GM23338 (cell line): Measurements from ENCODE around the gene CABP4. TPM values are rescaled to one million over a fixed set of nuclear protein-coding genes. Genes with fewer than 3 reads are reported as not detected.

Experiments used
- ATAC-seq: fragments of 200-7000 bp; cut with Tn5 transposase; 3 replicates; pipeline ENCODE4 v1.9.1; 2020
- DNase-seq: peaks from one replicate; pipeline ENCODE4 v3.0.0-alpha.2; 2015; ENCODE audit warnings: low spot score
- H2AFZ ChIP-seq: fragments of 200-600 bp; sonication (generic); 2 replicates; pipeline ENCODE4 v1.8.0; 2016; ENCODE audit warnings: antibody characterized with exemption, mild to moderate bottlenecking, moderate library complexity
- H3F3A ChIP-seq: fragments of 200-600 bp; sonication (generic); replicated peaks from 2 replicates; pipeline ENCODE4 v1.8.0; 2017; ENCODE audit warnings: antibody characterized with exemption, mixed run types, low read depth
- H3K27ac ChIP-seq: fragments of 200-600 bp; sonication (generic); 2 replicates; pipeline ENCODE4 v1.6.1; 2016; ENCODE audit warnings: low read depth
- H3K27me3 ChIP-seq: fragments of 200-600 bp; sonication (generic); 2 replicates; pipeline ENCODE4 v1.8.0; 2016; ENCODE audit warnings: mild to moderate bottlenecking, mixed run types, moderate library complexity; ENCODE audit not compliant: insufficient read depth
- H3K36me3 ChIP-seq: fragments of 200-600 bp; sonication (generic); 2 replicates; pipeline ENCODE4 v1.8.0; 2016; ENCODE audit warnings: mild to moderate bottlenecking; ENCODE audit not compliant: insufficient read depth
- H3K4me1 ChIP-seq: fragments of 200-600 bp; sonication (generic); 2 replicates; pipeline ENCODE4 v1.8.0; 2016; ENCODE audit warnings: mild to moderate bottlenecking, moderate library complexity; ENCODE audit not compliant: insufficient read depth
- H3K4me2 ChIP-seq: fragments of 200-600 bp; sonication (generic); 2 replicates; pipeline ENCODE4 v1.7.1; 2017; ENCODE audit warnings: mixed run types
- H3K4me3 ChIP-seq: fragments of 200-600 bp; sonication (generic); 2 replicates; pipeline ENCODE4 v1.6.1; 2016; ENCODE audit warnings: mixed run types
- H3K79me2 ChIP-seq: fragments of 200-600 bp; sonication (generic); replicated peaks from 2 replicates; pipeline ENCODE4 v1.8.0; 2017; ENCODE audit warnings: mild to moderate bottlenecking; ENCODE audit not compliant: insufficient read depth
- H3K9me2 ChIP-seq: fragments of 200-600 bp; sonication (generic); 2 replicates; pipeline ENCODE4 v1.8.0; 2017; ENCODE audit not compliant: insufficient read depth
- H4K20me1 ChIP-seq: fragments of 200-600 bp; sonication (generic); replicated peaks from 2 replicates; pipeline ENCODE4 v1.8.0; 2017; ENCODE audit warnings: mild to moderate bottlenecking; ENCODE audit not compliant: insufficient read depth
- H3K27ac Mint-ChIP-seq: 2 replicates; pipeline ENCODE4 v1.8.0; 2020; ENCODE audit warnings: inconsistent platforms, mild to moderate bottlenecking, moderate library complexity, mixed read lengths
- H3K27me3 Mint-ChIP-seq: 3 replicates; pipeline ENCODE4 v1.8.0; 2022; ENCODE audit warnings: low read depth, mild to moderate bottlenecking, moderate library complexity, mixed read lengths, inconsistent platforms; ENCODE audit not compliant: insufficient read depth, poor library complexity
- H3K36me3 Mint-ChIP-seq: 3 replicates; pipeline ENCODE4 v1.8.0; 2021; ENCODE audit warnings: low read depth, mild to moderate bottlenecking, inconsistent platforms, moderate library complexity, mixed read lengths
- H3K4me1 Mint-ChIP-seq: 3 replicates; pipeline ENCODE4 v1.8.0; 2020; ENCODE audit warnings: mild to moderate bottlenecking, inconsistent platforms, mixed read lengths
- H3K4me3 Mint-ChIP-seq: 3 replicates; pipeline ENCODE4 v1.8.0; 2021; ENCODE audit warnings: moderate library complexity, mild to moderate bottlenecking, inconsistent platforms, mixed read lengths
- H3K9me3 Mint-ChIP-seq: 3 replicates; pipeline ENCODE4 v1.8.0; 2020; ENCODE audit warnings: moderate library complexity, mild to moderate bottlenecking, inconsistent platforms, mixed read lengths
- CREB1 ChIP-seq: fragments of 250-450 bp; sonication (Bioruptor Pico); IDR thresholded peaks from 2 replicates; pipeline ENCODE4 v1.5.0; 2020; ENCODE audit warnings: low read depth, mild to moderate bottlenecking, moderate library complexity
- CTCF ChIP-seq, 2 experiments: fragments of 200-600 bp in 1 of 2; sonication (generic) in 1 of 2; conservative IDR thresholded peaks; 2 replicates each; pipeline versions ENCODE4 v1.5.1 to v1.6.1; 2016 to 2017; ENCODE audit warnings: antibody characterized with exemption in 2 of 2, low read depth in 2 of 2, mild to moderate bottlenecking in 2 of 2, moderate library complexity in 1 of 2
- ETS1 ChIP-seq: IDR thresholded peaks from 2 replicates; pipeline ENCODE4 v1.6.1; 2016; ENCODE audit warnings: antibody characterized with exemption
- EZH2 ChIP-seq: fragments of 200-600 bp; sonication (generic); IDR thresholded peaks from one replicate; pipeline ENCODE4 v1.8.0; 2017; ENCODE audit warnings: antibody characterized with exemption, mild to moderate bottlenecking, low read depth; ENCODE audit not compliant: unreplicated experiment
- EZH2phosphoT487 ChIP-seq: fragments of 200-600 bp; sonication (generic); IDR thresholded peaks from one replicate; pipeline ENCODE4 v1.8.1; 2018; ENCODE audit warnings: antibody characterized with exemption; ENCODE audit not compliant: unreplicated experiment
- JUNB ChIP-seq: IDR thresholded peaks from one replicate; pipeline ENCODE4 v1.6.1; 2016; ENCODE audit warnings: antibody characterized with exemption; ENCODE audit not compliant: unreplicated experiment
- NANOG ChIP-seq: IDR thresholded peaks from 2 replicates; pipeline ENCODE4 v1.6.1; 2016; ENCODE audit warnings: antibody characterized with exemption, borderline replicate concordance
- POLR2AphosphoS5 ChIP-seq: IDR thresholded peaks from 2 replicates; pipeline ENCODE4 v1.6.1; 2016; ENCODE audit warnings: antibody characterized with exemption, low read depth
- STAT1 ChIP-seq: IDR thresholded peaks from one replicate; pipeline ENCODE4 v1.6.1; 2016; ENCODE audit warnings: antibody characterized with exemption; ENCODE audit not compliant: unreplicated experiment
- ZNF114 ChIP-seq: fragments of 250-450 bp; sonication (Bioruptor Pico); IDR thresholded peaks from 2 replicates; pipeline ENCODE4 v1.5.0; 2020; ENCODE audit warnings: mild to moderate bottlenecking, moderate library complexity
- ZNF331 ChIP-seq: fragments of 250-450 bp; sonication (Bioruptor Pico); IDR thresholded peaks from 2 replicates; pipeline ENCODE4 v1.5.0; 2020; ENCODE audit warnings: low read depth, mild to moderate bottlenecking, moderate library complexity
- ZNF462 ChIP-seq: fragments of 250-450 bp; sonication (Bioruptor Pico); IDR thresholded peaks from 2 replicates; pipeline ENCODE4 v1.5.0; 2020; ENCODE audit warnings: mild to moderate bottlenecking, moderate library complexity
- polyA plus RNA-seq: library from polyadenylated mRNA; unstranded; fragments of >200 nt; fragmentation: Nextera tagmentation; extraction: Ambion mirVana; gene quantifications from 2 replicates; pipeline ENCODE4 v1.2.1, GENCODE V29; 2016
- total RNA-seq: library from RNA; depleted of rRNA; stranded (reverse); fragments of >200 nt; shearing (Covaris generic); gene quantifications from 2 replicates; pipeline ENCODE4 v1.2.3, GENCODE V29; 2014
- TF ChIP-seq, protein P1 (sequence below): IDR thresholded peaks from one replicate; pipeline ENCODE4 v1.6.1; 2018; ENCODE audit warnings: antibody characterized with exemption; ENCODE audit not compliant: unreplicated experiment

The CABP4 gene
- total and polyA plus RNA-seq, 2 experiments from 2014 or later: 0.28 TPM; not detected in 1

DNA sequence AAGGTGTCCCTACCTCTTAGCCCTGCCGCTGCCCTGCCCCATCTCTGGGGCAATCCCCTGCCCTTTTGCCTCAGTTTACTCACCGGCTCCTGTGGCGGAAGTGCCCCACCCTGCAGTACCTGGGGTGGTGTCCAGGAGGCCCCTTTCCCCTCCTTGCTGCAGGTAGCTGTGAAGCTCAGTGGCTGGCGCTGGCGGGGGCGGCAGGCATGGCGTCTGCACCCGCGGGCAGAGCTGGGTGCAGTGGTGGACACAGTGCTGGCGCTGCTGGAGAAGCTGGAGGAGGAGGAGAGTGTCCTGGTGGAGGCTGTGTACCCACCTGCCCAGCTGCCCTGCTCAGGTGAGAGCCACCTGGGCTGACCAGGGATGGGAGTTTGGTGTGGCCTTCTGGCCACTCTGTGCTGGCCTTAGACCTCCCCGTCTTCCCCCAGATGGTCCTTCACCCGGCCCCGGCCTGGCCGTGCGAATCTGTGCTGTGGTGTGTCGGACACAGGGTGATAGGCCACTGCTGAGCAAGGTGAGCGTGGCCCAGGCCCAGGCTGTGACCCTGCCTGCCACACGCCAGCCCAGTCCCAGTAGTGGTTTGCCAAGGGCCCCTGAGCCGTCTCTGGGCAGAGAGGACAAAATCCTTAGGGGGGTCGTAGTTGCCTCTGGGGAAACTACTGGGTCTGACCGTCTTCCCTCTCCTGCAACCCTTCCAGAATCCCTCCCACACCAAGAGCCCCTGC lies 35.7 kb upstream of the CABP4 start:
- no peak overlapping the region for H3K27ac ChIP-seq
- no peak overlapping the region; the same call in 1 of the 2 replicates for H3K4me2 ChIP-seq
- H3K9me2 ChIP-seq: no peaks in the 10 kb centered on the region
- no peak for DNase-seq
- no peaks in the 10 kb centered on the region for H3F3A ChIP-seq
- H3K27me3 Mint-ChIP-seq: peaks cover 22% of the 10 kb centered on the region
- no peaks in the 10 kb centered on the region for H4K20me1 ChIP-seq
- H3K4me1 ChIP-seq: peaks cover 15% of the 10 kb centered on the region; the same call in 1 of the 2 replicates
- peak overlapping the region; percentile 69; the same call in 1 of the 3 replicates for H3K4me3 Mint-ChIP-seq
- no peak for ATAC-seq
- 0 out of 2 replicates have a peak, but pooled peaks cover 5% of the 10 kb centered on the region for H3K27me3 ChIP-seq
- no peaks in the 10 kb centered on the region for H3K36me3 Mint-ChIP-seq
- H3K79me2 ChIP-seq: no peaks in the 10 kb centered on the region
- no peaks in the 10 kb centered on the region for H3K36me3 ChIP-seq
- peak overlapping the region; percentile 67; the same call in 1 of the 2 replicates for H3K4me3 ChIP-seq
- H2AFZ ChIP-seq: no peak overlapping the region
- H3K4me1 Mint-ChIP-seq: peaks cover 19% of the 10 kb centered on the region
- H3K27ac Mint-ChIP-seq: no peak overlapping the region
- no peaks in the 10 kb centered on the region for H3K9me3 Mint-ChIP-seq
- no peak for TF ChIP-seq CREB1
- no peak for TF ChIP-seq NANOG
- TF ChIP-seq ETS1: no peak
- no peak for TF ChIP-seq ZNF462 (CRISPR knock-in tag)
- TF ChIP-seq, protein P1, sequence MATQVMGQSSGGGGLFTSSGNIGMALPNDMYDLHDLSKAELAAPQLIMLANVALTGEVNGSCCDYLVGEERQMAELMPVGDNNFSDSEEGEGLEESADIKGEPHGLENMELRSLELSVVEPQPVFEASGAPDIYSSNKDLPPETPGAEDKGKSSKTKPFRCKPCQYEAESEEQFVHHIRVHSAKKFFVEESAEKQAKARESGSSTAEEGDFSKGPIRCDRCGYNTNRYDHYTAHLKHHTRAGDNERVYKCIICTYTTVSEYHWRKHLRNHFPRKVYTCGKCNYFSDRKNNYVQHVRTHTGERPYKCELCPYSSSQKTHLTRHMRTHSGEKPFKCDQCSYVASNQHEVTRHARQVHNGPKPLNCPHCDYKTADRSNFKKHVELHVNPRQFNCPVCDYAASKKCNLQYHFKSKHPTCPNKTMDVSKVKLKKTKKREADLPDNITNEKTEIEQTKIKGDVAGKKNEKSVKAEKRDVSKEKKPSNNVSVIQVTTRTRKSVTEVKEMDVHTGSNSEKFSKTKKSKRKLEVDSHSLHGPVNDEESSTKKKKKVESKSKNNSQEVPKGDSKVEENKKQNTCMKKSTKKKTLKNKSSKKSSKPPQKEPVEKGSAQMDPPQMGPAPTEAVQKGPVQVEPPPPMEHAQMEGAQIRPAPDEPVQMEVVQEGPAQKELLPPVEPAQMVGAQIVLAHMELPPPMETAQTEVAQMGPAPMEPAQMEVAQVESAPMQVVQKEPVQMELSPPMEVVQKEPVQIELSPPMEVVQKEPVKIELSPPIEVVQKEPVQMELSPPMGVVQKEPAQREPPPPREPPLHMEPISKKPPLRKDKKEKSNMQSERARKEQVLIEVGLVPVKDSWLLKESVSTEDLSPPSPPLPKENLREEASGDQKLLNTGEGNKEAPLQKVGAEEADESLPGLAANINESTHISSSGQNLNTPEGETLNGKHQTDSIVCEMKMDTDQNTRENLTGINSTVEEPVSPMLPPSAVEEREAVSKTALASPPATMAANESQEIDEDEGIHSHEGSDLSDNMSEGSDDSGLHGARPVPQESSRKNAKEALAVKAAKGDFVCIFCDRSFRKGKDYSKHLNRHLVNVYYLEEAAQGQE: no peak
- TF ChIP-seq ZNF114 (CRISPR knock-in tag): no peak
- no peak for TF ChIP-seq EZH2
- TF ChIP-seq EZH2phosphoT487: no peak
- TF ChIP-seq ZNF331: no peak
- TF ChIP-seq CTCF (conservative IDR thresholded peaks at IDR 0.05; ENCODE audit: low read depth in 2 of 2): no peak
- TF ChIP-seq JUNB: no peak
- TF ChIP-seq POLR2AphosphoS5: no peak
- no peak for TF ChIP-seq STAT1
